ENCODE data around the gene GIGYF2.

DNA sequence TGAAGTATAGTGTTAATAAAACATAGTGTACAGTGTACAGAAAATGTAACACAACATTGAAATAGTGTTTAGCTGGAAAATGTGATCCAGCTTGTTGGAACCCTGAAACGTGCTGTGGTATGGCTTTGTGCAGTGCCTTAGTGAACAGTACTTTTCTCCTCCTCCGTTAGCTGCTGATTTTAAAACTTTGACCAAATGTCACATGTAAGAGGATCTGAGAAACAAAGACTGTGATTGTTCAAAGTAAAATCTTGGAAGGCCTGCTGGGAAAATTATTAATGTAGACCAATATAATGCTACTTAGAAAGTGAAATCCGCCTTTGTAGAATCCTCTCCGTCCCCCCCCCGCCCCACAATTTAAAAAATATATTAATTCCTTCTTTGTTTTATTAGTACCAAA is 80.1 kb downstream of the GIGYF2 start:
- TF ChIP-seq POLR2A (IDR thresholded peaks at IDR 0.05) (no peak), EP300 (IDR thresholded peaks at IDR 0.05) (no peak)
- TF ChIP-seq, protein P1, sequence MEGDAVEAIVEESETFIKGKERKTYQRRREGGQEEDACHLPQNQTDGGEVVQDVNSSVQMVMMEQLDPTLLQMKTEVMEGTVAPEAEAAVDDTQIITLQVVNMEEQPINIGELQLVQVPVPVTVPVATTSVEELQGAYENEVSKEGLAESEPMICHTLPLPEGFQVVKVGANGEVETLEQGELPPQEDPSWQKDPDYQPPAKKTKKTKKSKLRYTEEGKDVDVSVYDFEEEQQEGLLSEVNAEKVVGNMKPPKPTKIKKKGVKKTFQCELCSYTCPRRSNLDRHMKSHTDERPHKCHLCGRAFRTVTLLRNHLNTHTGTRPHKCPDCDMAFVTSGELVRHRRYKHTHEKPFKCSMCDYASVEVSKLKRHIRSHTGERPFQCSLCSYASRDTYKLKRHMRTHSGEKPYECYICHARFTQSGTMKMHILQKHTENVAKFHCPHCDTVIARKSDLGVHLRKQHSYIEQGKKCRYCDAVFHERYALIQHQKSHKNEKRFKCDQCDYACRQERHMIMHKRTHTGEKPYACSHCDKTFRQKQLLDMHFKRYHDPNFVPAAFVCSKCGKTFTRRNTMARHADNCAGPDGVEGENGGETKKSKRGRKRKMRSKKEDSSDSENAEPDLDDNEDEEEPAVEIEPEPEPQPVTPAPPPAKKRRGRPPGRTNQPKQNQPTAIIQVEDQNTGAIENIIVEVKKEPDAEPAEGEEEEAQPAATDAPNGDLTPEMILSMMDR (IDR thresholded peaks at IDR 0.05) = no peak
